ENCODE data around the gene CMTM1. TPM values are rescaled to one million over a fixed set of nuclear protein-coding genes. Genes with fewer than 3 reads are reported as not detected.
A peak's percentile ranks its signal among the peaks of the same experiment; 100 is the strongest.

The CMTM1 gene
- total RNA-seq, 1 donor from 2014 or later, result 8.1 TPM

GRCh38 chr16:66616592-66616991 is 50.4 kb downstream of the CMTM1 start:
- TF ChIP-seq CTCF (IDR thresholded peaks at IDR 0.05), result no peak
- Histone ChIP-seq H3K4me3 (no peak overlapping the region), H3K9me3 (no peaks in the 10 kb centered on the region), H3K36me3 (peaks cover 46% of the 10 kb centered on the region), H3K27me3 (ENCODE audit: low read depth) (no peaks in the 10 kb centered on the region), H3K4me1 (peaks cover 6% of the 10 kb centered on the region), H3K27ac (no peak overlapping the region)
- no peak for ATAC-seq
- DNase-seq, result no peak
- intact Hi-C loops (cut with DNase I), result no loop called here

DNA sequence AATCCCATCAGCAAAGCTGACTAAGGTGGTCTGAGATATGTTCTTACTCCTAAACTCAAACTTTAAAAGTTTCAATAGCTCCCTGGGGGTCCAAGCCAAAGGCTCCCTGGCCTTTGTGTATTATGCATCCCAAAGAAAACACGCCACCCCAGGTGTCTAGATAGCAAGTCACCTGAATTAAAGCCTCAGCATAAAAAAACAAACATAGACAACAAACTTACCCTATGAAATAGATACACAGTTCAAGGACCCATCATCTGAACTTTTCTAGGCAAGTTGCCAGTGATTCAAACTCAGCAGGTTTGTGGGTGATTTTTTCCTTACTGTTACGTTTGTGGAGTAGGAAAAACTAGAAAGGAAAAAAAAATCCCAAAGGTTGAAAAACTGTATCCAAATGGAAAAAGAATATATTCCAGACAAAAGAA is 50.8 kb downstream of the CMTM1 start:
- H3K9me3 ChIP-seq, result no peaks in the 10 kb centered on the region
- no peak for TF ChIP-seq CTCF (IDR thresholded peaks at IDR 0.05)

GRCh38 chr16:66617728-66618127 is 51.5 kb downstream of the CMTM1 start:
- no peak for DNase-seq
- no peak for TF ChIP-seq CTCF (IDR thresholded peaks at IDR 0.05)
- no peak for ATAC-seq

More for the DNA sequence above, 50.8 kb downstream of the CMTM1 start:
- intact Hi-C loops (cut with DNase I), result no loop called here
- ATAC-seq, result no peak
- H3K4me1 ChIP-seq, result peaks cover 6% of the 10 kb centered on the region
- H3K27ac ChIP-seq, result no peak overlapping the region
- peaks cover 46% of the 10 kb centered on the region for H3K36me3 ChIP-seq
- H3K27me3 ChIP-seq (ENCODE audit: low read depth), result no peaks in the 10 kb centered on the region
- H3K4me3 ChIP-seq, result no peak overlapping the region
- DNase-seq, result no peak

GRCh38 chr16:66618588-66619375 is 52.5 kb downstream of the CMTM1 start:
- peak; percentile 42 to 51 for ATAC-seq

More at GRCh38 chr16:66617728-66618127, 51.5 kb downstream of the CMTM1 start:
- no peak overlapping the region for H3K27ac ChIP-seq
- peaks cover 39% of the 10 kb centered on the region for H3K36me3 ChIP-seq
- H3K4me1 ChIP-seq, result peaks cover 6% of the 10 kb centered on the region
- intact Hi-C loops (cut with DNase I), result no loop called here
- no peaks in the 10 kb centered on the region for H3K9me3 ChIP-seq
- no peaks in the 10 kb centered on the region for H3K27me3 ChIP-seq (ENCODE audit: low read depth)
- H3K4me3 ChIP-seq, result no peak overlapping the region

More at GRCh38 chr16:66618588-66619375, 52.5 kb downstream of the CMTM1 start:
- intact Hi-C loops (cut with DNase I), result no loop called here
- Histone ChIP-seq H3K27ac (no peak overlapping the region), H3K36me3 (peaks cover 29% of the 10 kb centered on the region), H3K27me3 (ENCODE audit: low read depth) (no peaks in the 10 kb centered on the region), H3K9me3 (no peaks in the 10 kb centered on the region), H3K4me1 (peaks cover 6% of the 10 kb centered on the region), H3K4me3 (no peak overlapping the region)
- no peak for TF ChIP-seq CTCF (IDR thresholded peaks at IDR 0.05)
- DNase-seq, result no peak

Measured in lower lobe of right lung (tissue), 2 donors.